ENCODE results near the gene OSER1.
A peak's percentile ranks its signal among the peaks of the same experiment; 100 is the strongest.

The OSER1 gene

DNA sequence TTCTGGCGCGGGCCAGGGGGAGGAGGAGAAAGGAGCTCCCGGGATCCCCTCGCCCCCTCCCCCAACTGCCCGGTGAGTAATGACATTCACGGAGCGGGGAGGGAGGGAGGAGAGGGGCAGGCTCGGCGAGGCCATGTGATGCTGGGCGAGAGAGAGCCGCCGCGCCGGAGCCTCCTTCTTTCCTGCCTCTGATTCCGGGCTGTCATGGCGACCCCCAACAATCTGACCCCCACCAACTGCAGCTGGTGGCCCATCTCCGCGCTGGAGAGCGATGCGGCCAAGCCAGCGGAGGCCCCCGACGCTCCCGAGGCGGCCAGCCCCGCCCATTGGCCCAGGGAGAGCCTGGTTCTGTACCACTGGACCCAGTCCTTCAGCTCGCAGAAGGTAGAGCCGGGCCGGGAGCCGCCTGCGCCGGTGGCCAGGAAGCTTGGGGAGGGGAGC lies 36.6 kb upstream of the OSER1 start, which contains the start of gene GDAP1L1 (continued):
- TF ChIP-seq KLF9 (tag by site-specific recombination; IDR thresholded peaks at IDR 0.05; ENCODE audit: low read depth) (peak; percentile 41; the same call in 1 of the 2 replicates), ZNF335 (tag by site-specific recombination; conservative IDR thresholded peaks at IDR 0.05) (peak; percentile 55), ZNF121 (tag by site-specific recombination; IDR thresholded peaks at IDR 0.05) (no peak), GLIS2 (tag by site-specific recombination; IDR thresholded peaks at IDR 0.05) (peak; percentile 77), ZNF324 (tag by site-specific recombination; IDR thresholded peaks at IDR 0.05) (no peak), ZNF133 (tag by site-specific recombination; IDR thresholded peaks at IDR 0.05) (no peak), ZBTB8A (tag by site-specific recombination; IDR thresholded peaks at IDR 0.05) (no peak), ZNF2 (tag by site-specific recombination; IDR thresholded peaks at IDR 0.05) (no peak), TRIM28 (IDR thresholded peaks at IDR 0.05; ENCODE audit: borderline replicate concordance, low read length) (no peak), ZNF561 (tag by site-specific recombination; IDR thresholded peaks at IDR 0.05; ENCODE audit: borderline replicate concordance) (no peak), ZNF266 (tag by site-specific recombination; IDR thresholded peaks at IDR 0.05; ENCODE audit: low read depth) (no peak), WT1 (tag by site-specific recombination; IDR thresholded peaks at IDR 0.05) (no peak), ZNF274 (IDR thresholded peaks at IDR 0.05; ENCODE audit: low read length) (no peak), ZNF274 (tag by site-specific recombination; IDR thresholded peaks at IDR 0.05; ENCODE audit: borderline replicate concordance) (no peak), ZNF670 (tag by site-specific recombination; IDR thresholded peaks at IDR 0.05; ENCODE audit: low read depth) (no peak), ZNF16 (tag by site-specific recombination; IDR thresholded peaks at IDR 0.05; ENCODE audit: low read depth) (no peak), SALL2 (tag by site-specific recombination; IDR thresholded peaks at IDR 0.05; ENCODE audit: borderline replicate concordance) (no peak), ZNF785 (tag by site-specific recombination; IDR thresholded peaks at IDR 0.05) (no peak), SP2 (tag by site-specific recombination; IDR thresholded peaks at IDR 0.05) (no peak), ZNF600 (tag by site-specific recombination; IDR thresholded peaks at IDR 0.05) (0 out of 2 replicates have a peak, but pooled peaks have one; percentile 29), ZNF544 (tag by site-specific recombination; IDR thresholded peaks at IDR 0.05) (no peak), ZNF555 (tag by site-specific recombination; conservative IDR thresholded peaks at IDR 0.05) (no peak)
- TF ChIP-seq, protein P1, sequence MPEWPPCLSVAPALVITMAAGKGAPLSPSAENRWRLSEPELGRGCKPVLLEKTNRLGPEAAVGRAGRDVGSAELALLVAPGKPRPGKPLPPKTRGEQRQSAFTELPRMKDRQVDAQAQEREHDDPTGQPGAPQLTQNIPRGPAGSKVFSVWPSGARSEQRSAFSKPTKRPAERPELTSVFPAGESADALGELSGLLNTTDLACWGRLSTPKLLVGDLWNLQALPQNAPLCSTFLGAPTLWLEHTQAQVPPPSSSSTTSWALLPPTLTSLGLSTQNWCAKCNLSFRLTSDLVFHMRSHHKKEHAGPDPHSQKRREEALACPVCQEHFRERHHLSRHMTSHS (tag by site-specific recombination; IDR thresholded peaks at IDR 0.05): no peak
- TF ChIP-seq, protein P2, sequence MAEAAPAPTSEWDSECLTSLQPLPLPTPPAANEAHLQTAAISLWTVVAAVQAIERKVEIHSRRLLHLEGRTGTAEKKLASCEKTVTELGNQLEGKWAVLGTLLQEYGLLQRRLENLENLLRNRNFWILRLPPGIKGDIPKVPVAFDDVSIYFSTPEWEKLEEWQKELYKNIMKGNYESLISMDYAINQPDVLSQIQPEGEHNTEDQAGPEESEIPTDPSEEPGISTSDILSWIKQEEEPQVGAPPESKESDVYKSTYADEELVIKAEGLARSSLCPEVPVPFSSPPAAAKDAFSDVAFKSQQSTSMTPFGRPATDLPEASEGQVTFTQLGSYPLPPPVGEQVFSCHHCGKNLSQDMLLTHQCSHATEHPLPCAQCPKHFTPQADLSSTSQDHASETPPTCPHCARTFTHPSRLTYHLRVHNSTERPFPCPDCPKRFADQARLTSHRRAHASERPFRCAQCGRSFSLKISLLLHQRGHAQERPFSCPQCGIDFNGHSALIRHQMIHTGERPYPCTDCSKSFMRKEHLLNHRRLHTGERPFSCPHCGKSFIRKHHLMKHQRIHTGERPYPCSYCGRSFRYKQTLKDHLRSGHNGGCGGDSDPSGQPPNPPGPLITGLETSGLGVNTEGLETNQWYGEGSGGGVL (tag by site-specific recombination; IDR thresholded peaks at IDR 0.05): peak; percentile 84

DNA sequence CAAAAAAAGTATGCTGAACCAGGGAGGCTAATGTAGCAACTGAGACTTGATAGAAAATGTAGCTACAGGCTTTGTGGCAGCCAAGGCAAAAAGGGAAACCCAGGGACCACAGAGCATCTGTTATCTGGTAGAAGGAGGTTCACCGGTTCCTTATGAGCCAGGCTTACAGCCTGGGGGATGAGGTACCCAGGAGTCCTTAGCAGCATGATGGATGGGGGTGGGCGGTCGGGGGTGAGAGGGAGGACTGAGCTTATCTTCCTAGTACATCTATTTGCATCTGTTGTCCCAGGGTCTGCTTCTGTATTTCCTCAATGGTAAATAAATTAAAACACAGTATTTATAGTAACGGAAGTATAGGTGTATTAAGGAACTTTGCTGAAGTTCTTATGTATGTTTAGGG lies 35.4 kb upstream of the OSER1 start:
- no peak for TF ChIP-seq EGR2 (tag by site-specific recombination; IDR thresholded peaks at IDR 0.05; ENCODE audit: low read depth)
- no peak for TF ChIP-seq ZNF10 (tag by site-specific recombination; IDR thresholded peaks at IDR 0.05)
- TF ChIP-seq, protein P3, sequence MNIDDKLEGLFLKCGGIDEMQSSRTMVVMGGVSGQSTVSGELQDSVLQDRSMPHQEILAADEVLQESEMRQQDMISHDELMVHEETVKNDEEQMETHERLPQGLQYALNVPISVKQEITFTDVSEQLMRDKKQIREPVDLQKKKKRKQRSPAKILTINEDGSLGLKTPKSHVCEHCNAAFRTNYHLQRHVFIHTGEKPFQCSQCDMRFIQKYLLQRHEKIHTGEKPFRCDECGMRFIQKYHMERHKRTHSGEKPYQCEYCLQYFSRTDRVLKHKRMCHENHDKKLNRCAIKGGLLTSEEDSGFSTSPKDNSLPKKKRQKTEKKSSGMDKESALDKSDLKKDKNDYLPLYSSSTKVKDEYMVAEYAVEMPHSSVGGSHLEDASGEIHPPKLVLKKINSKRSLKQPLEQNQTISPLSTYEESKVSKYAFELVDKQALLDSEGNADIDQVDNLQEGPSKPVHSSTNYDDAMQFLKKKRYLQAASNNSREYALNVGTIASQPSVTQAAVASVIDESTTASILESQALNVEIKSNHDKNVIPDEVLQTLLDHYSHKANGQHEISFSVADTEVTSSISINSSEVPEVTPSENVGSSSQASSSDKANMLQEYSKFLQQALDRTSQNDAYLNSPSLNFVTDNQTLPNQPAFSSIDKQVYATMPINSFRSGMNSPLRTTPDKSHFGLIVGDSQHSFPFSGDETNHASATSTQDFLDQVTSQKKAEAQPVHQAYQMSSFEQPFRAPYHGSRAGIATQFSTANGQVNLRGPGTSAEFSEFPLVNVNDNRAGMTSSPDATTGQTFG (tag by site-specific recombination; IDR thresholded peaks at IDR 0.05; ENCODE audit: borderline replicate concordance): no peak
- TF ChIP-seq, protein P4, sequence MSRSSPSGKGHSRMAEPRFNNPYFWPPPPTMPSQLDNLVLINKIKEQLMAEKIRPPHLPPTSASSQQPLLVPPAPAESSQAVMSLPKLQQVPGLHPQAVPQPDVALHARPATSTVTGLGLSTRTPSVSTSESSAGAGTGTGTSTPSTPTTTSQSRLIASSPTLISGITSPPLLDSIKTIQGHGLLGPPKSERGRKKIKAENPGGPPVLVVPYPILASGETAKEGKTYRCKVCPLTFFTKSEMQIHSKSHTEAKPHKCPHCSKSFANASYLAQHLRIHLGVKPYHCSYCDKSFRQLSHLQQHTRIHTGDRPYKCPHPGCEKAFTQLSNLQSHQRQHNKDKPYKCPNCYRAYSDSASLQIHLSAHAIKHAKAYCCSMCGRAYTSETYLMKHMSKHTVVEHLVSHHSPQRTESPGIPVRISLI (tag by site-specific recombination; IDR thresholded peaks at IDR 0.05): no peak
- TF ChIP-seq, protein P5, sequence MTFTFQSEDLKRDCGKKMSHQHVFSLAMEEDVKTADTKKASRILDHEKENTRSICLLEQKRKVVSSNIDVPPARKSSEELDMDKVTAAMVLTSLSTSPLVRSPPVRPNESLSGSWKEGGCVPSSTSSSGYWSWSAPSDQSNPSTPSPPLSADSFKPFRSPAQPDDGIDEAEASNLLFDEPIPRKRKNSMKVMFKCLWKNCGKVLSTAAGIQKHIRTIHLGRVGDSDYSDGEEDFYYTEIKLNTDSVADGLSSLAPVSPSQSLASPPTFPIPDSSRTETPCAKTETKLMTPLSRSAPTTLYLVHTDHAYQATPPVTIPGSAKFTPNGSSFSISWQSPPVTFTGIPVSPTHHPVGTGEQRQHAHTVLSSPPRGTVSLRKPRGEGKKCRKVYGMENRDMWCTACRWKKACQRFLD (tag by site-specific recombination; IDR thresholded peaks at IDR 0.05): no peak
- no peak for TF ChIP-seq ZBTB1 (tag by site-specific recombination; IDR thresholded peaks at IDR 0.05)
- no peak for TF ChIP-seq ZNF571 (tag by site-specific recombination; IDR thresholded peaks at IDR 0.05)
- TF ChIP-seq ZNF416 (tag by site-specific recombination; IDR thresholded peaks at IDR 0.05): no peak
- no peak overlapping the region for H3K4me3 ChIP-seq (ENCODE audit: low read depth, low read length)
- ChIA-PET POLR2A (no interaction called here), CTCF (interaction anchor here (1.1 to 1.8 kb wide), 3 partner anchors 30 to 138 kb away, joined by 4 to 10 read pairs (median 9); partner anchors contain the start of gene FITM2)
- no peak overlapping the region for H3K27ac ChIP-seq (ENCODE audit: extremely low read depth, low read depth, low read length)
- no peaks in the 10 kb centered on the region for H3K4me1 ChIP-seq (ENCODE audit: control insufficient read depth, insufficient read depth, low read length)
- no peaks in the 10 kb centered on the region for H3K9me3 ChIP-seq (ENCODE audit: control insufficient read depth, insufficient read depth, low read depth, low read length)
- H3K36me3 ChIP-seq (ENCODE audit: control insufficient read depth in 2 of 2, insufficient read depth in 1 of 2, low read length in 2 of 2): no peaks in the 10 kb centered on the region

All from HEK293 (cell line).